ENCODE results near the gene PXMP2. TPM values are rescaled to one million over a fixed set of nuclear protein-coding genes. Genes with fewer than 3 reads are reported as not detected.
A peak's percentile ranks its signal among the peaks of the same experiment; 100 is the strongest.

PXMP2 gene
- total RNA-seq, 1 experiment from 2014 or later = 39.9 TPM

- peaks cover 85% of the 10 kb centered on the region for H3K36me3 Mint-ChIP-seq (ENCODE audit: insufficient read depth, unreplicated experiment)
- no peak overlapping the region for H3K27ac Mint-ChIP-seq (ENCODE audit: unreplicated experiment)
- H3K4me1 ChIP-seq = no peaks in the 10 kb centered on the region
- ChIA-PET CTCF (no interaction called here), POLR2A (no interaction called here)
- intact Hi-C loops (cut with micrococcal nuclease; ENCODE audit: unreplicated experiment) = no loop called here
- no peak for TF ChIP-seq CTCF (IDR thresholded peaks at IDR 0.05; ENCODE audit: insufficient read depth in 1 of 2, low read depth in 1 of 2, low read length in 1 of 2, severe bottlenecking in 1 of 2, unreplicated experiment in 1 of 2)
- no peaks in the 10 kb centered on the region for H3K9me3 ChIP-seq
- no peaks in the 10 kb centered on the region for H3K4me1 Mint-ChIP-seq (ENCODE audit: low read depth, unreplicated experiment)
- H3K36me3 ChIP-seq (ENCODE audit: control insufficient read depth, insufficient read depth, low read length) = peaks cover 5% of the 10 kb centered on the region
- no peaks in the 10 kb centered on the region for H3K9me3 Mint-ChIP-seq (ENCODE audit: unreplicated experiment)
- no peaks in the 10 kb centered on the region for H3K27me3 Mint-ChIP-seq (ENCODE audit: insufficient read depth, unreplicated experiment)
- H3K4me3 Mint-ChIP-seq (ENCODE audit: unreplicated experiment) = no peak overlapping the region
- DNase-seq = no peak
- BruUV-seq (replicated peaks) = no TSS peak
- H3K27me3 ChIP-seq (replicated peaks; ENCODE audit: control insufficient read depth, insufficient read depth, low read length) = no peaks in the 10 kb centered on the region
- no peak overlapping the region for H3K4me3 ChIP-seq (ENCODE audit: low read depth, low read length)
Measured at GRCh38 chr12:132658149-132658894, 29.1 kb upstream of the PXMP2 start.

GRCh38 chr12:132659146-132659545, 28.2 kb upstream of the PXMP2 start:
- H3K27me3 ChIP-seq (replicated peaks; ENCODE audit: control insufficient read depth, insufficient read depth, low read length) = no peaks in the 10 kb centered on the region
- no peak overlapping the region for H3K4me3 Mint-ChIP-seq (ENCODE audit: unreplicated experiment)
- POLR2A ChIA-PET = no interaction called here
- no peaks in the 10 kb centered on the region for H3K9me3 Mint-ChIP-seq (ENCODE audit: unreplicated experiment)
- H3K4me1 ChIP-seq = no peaks in the 10 kb centered on the region
- peaks cover 5% of the 10 kb centered on the region for H3K36me3 ChIP-seq (ENCODE audit: control insufficient read depth, insufficient read depth, low read length)
- no peaks in the 10 kb centered on the region for H3K27me3 Mint-ChIP-seq (ENCODE audit: insufficient read depth, unreplicated experiment)
- H3K36me3 Mint-ChIP-seq (ENCODE audit: insufficient read depth, unreplicated experiment) = peaks cover 77% of the 10 kb centered on the region
- H3K4me1 Mint-ChIP-seq (ENCODE audit: low read depth, unreplicated experiment) = no peaks in the 10 kb centered on the region
- CTCF ChIA-PET = interaction anchor here (0.8 kb wide), 1 partner anchor 97 kb away, joined by 3 read pairs; no protein-coding TSS in a partner anchor
- DNase-seq = no peak
- H3K9me3 ChIP-seq = no peaks in the 10 kb centered on the region
- H3K27ac Mint-ChIP-seq (ENCODE audit: unreplicated experiment) = no peak overlapping the region
- no TSS peak for BruUV-seq (replicated peaks)
- H3K4me3 ChIP-seq (ENCODE audit: low read depth, low read length) = no peak overlapping the region
- intact Hi-C loops (cut with micrococcal nuclease; ENCODE audit: unreplicated experiment) = no loop called here
- TF ChIP-seq CTCF (IDR thresholded peaks at IDR 0.05; ENCODE audit: insufficient read depth in 1 of 2, low read depth in 1 of 2, low read length in 1 of 2, severe bottlenecking in 1 of 2, unreplicated experiment in 1 of 2) = no peak

GRCh38 chr12:132660052-132660451, 27.3 kb upstream of the PXMP2 start:
- CTCF ChIA-PET = no interaction called here
- Mint-ChIP-seq H3K27me3 (ENCODE audit: insufficient read depth, unreplicated experiment) (no peaks in the 10 kb centered on the region), H3K4me3 (ENCODE audit: unreplicated experiment) (no peak overlapping the region), H3K36me3 (ENCODE audit: insufficient read depth, unreplicated experiment) (peaks cover 77% of the 10 kb centered on the region), H3K27ac (ENCODE audit: unreplicated experiment) (no peak overlapping the region), H3K9me3 (ENCODE audit: unreplicated experiment) (no peaks in the 10 kb centered on the region), H3K4me1 (ENCODE audit: low read depth, unreplicated experiment) (no peaks in the 10 kb centered on the region)
- intact Hi-C loops (cut with micrococcal nuclease; ENCODE audit: unreplicated experiment) = no loop called here
- Histone ChIP-seq H3K4me1 (no peaks in the 10 kb centered on the region), H3K36me3 (ENCODE audit: control insufficient read depth, insufficient read depth, low read length) (peaks cover 5% of the 10 kb centered on the region), H3K27me3 (replicated peaks; ENCODE audit: control insufficient read depth, insufficient read depth, low read length) (no peaks in the 10 kb centered on the region), H3K4me3 (ENCODE audit: low read depth, low read length) (no peak overlapping the region), H3K9me3 (no peaks in the 10 kb centered on the region)
- no peak for TF ChIP-seq CTCF (IDR thresholded peaks at IDR 0.05; ENCODE audit: insufficient read depth in 1 of 2, low read depth in 1 of 2, low read length in 1 of 2, severe bottlenecking in 1 of 2, unreplicated experiment in 1 of 2)
- BruUV-seq (replicated peaks) = TSS peak; percentile 15
- POLR2A ChIA-PET = no interaction called here
- DNase-seq = no peak
